HCT116 (cell line): Measurements from ENCODE around the gene KRT86. TPM values are rescaled to one million over a fixed set of nuclear protein-coding genes. Genes with fewer than 3 reads are reported as not detected.
A peak's percentile ranks its signal among the peaks of the same experiment; 100 is the strongest.
"Not testable (repeated sequence)": the region's sequence is repeated elsewhere in the genome, so short reads cannot be mapped to it uniquely, and the experiment has no call there.

ENCODE experiments used
- ATAC-seq: fragments of 200-7000 bp; cut with Tn5 transposase; 2 replicates; pipeline ENCODE4 v1.9.1; 2020; ENCODE audit warnings: mild to moderate bottlenecking, moderate library complexity
- BruUV-seq: library from RNA; stranded (reverse); fragments of 400-500 nt; replicated peaks from 2 replicates; lab custom pipeline; 2021; lab: Mats Ljungman, UMichigan
- CTCF ChIA-PET: fragments of 300-600 bp; sonication (Branson Sonifier 250); formaldehyde crosslinking; loops from one replicate; lab custom pipeline; 2021; ENCODE audit warnings: antibody characterized with exemption; lab: Charles Lee
- POLR2A ChIA-PET: fragments of 300-600, 350-600 bp; sonication (Branson Sonifier 250); formaldehyde crosslinking; loops from one replicate; lab custom pipeline; 2021; ENCODE audit warnings: antibody characterized with exemption; lab: Charles Lee
- RAD21 ChIA-PET, 2 experiments: fragments of 300-600 bp; sonication (Branson Sonifier 250); formaldehyde crosslinking; loops; one replicate each; lab custom pipeline; 2023; ENCODE audit warnings: low total read pairs in 2 of 2; ENCODE audit not compliant: uncharacterized antibody in 2 of 2, unreplicated experiment in 2 of 2, low non-redundant PET in 1 of 2; lab: Charles Lee
- DNase-seq: peaks from one replicate; pipeline ENCODE4 v3.0.0-alpha.2; 2010; ENCODE audit warnings: low read depth, low spot score
- H2AFZ ChIP-seq: fragments of 200-600 bp; shearing (Covaris generic), sonication (generic); 2 replicates; pipeline ENCODE4 v1.6.1; 2017; ENCODE audit warnings: low read depth, mixed run types, mixed read lengths, antibody characterized with exemption, low read length; ENCODE audit not compliant: poor library complexity, severe bottlenecking
- H3K27ac ChIP-seq: 2 replicates; pipeline ENCODE4 v1.5.1; 2012; ENCODE audit warnings: low read depth, low read length
- H3K27me3 ChIP-seq: fragments of 200-600 bp; sonication (generic); 2 replicates; pipeline ENCODE4 v1.6.1; 2016; ENCODE audit warnings: mixed run types, low read length, mixed read lengths; ENCODE audit not compliant: insufficient read depth
- H3K36me3 ChIP-seq, 2 experiments: fragments of 200-500 bp in 1 of 2; fragments of 200-600 bp in 1 of 2; sonication (Bioruptor generic) in 1 of 2; sonication (generic) in 1 of 2; 2 replicates each; pipeline versions ENCODE4 v1.5.1 to v1.6.1; 2014 to 2016; ENCODE audit warnings: low read length in 2 of 2, inconsistent platforms in 1 of 2, mixed read lengths in 1 of 2, mixed run types in 1 of 2; ENCODE audit not compliant: insufficient read depth in 2 of 2, control insufficient read depth in 1 of 2
- H3K4me1 ChIP-seq, 2 experiments: fragments of 200-600 bp in 1 of 2; sonication (generic) in 1 of 2; 2 replicates each; pipeline versions ENCODE4 v1.5.1 to v1.6.1; 2012 to 2017; ENCODE audit warnings: low read length in 2 of 2, inconsistent platforms in 1 of 2, mild to moderate bottlenecking in 1 of 2, mixed read lengths in 1 of 2, mixed run types in 1 of 2, moderate library complexity in 1 of 2; ENCODE audit not compliant: insufficient read depth in 2 of 2, control insufficient read depth in 1 of 2
- H3K4me2 ChIP-seq: fragments of 200-600 bp; sonication (generic); 2 replicates; pipeline ENCODE4 v1.6.1; 2017; ENCODE audit warnings: mixed run types, low read length, mixed read lengths
- H3K4me3 ChIP-seq, 2 experiments: fragments of 200-600 bp in 1 of 2; sonication (generic) in 1 of 2; replicated peaks in 1 of 2; 2 replicates each; pipeline ENCODE4 v1.5.1; 2011 to 2016; ENCODE audit warnings: low read length in 2 of 2, control low read depth in 1 of 2, low read depth in 1 of 2, mild to moderate bottlenecking in 1 of 2, mixed read lengths in 1 of 2, mixed run types in 1 of 2
- H3K79me2 ChIP-seq: fragments of 200-600 bp; sonication (generic); 2 replicates; pipeline ENCODE4 v1.6.1; 2017; ENCODE audit warnings: mild to moderate bottlenecking, mixed run types, low read length, moderate library complexity, mixed read lengths; ENCODE audit not compliant: insufficient read depth
- H3K9ac ChIP-seq: fragments of 200-600 bp; sonication (generic); 2 replicates; pipeline ENCODE4 v1.6.1; 2016; ENCODE audit warnings: low read length, mixed read lengths
- H3K9me2 ChIP-seq: fragments of 200-600 bp; sonication (generic), shearing (Covaris generic); 2 replicates; pipeline ENCODE4 v1.6.1; 2017; ENCODE audit warnings: mixed run types, mild to moderate bottlenecking, moderate library complexity; ENCODE audit not compliant: insufficient read depth
- H3K9me3 ChIP-seq, 2 experiments: fragments of 200-500 bp in 1 of 2; fragments of 200-600 bp in 1 of 2; sonication (Bioruptor generic) in 1 of 2; sonication (generic) in 1 of 2; 2 replicates each; pipeline ENCODE4 v1.6.1; 2014 to 2017; ENCODE audit warnings: low read length in 2 of 2, mixed read lengths in 2 of 2, inconsistent platforms in 1 of 2, low read depth in 1 of 2, mild to moderate bottlenecking in 1 of 2, mixed run types in 1 of 2, moderate library complexity in 1 of 2; ENCODE audit not compliant: control insufficient read depth in 1 of 2, insufficient read depth in 1 of 2
- H4K20me1 ChIP-seq: fragments of 200-600 bp; sonication (generic), shearing (Covaris generic); 2 replicates; pipeline ENCODE4 v1.6.1; 2017; ENCODE audit warnings: mixed run types, mild to moderate bottlenecking, moderate library complexity; ENCODE audit not compliant: insufficient read depth
- CTCF ChIP-seq, 3 experiments: fragments of 200-600 bp in 1 of 3; sonication (generic) in 1 of 3; IDR thresholded peaks in 2 of 3; conservative IDR thresholded peaks in 1 of 3; 2 replicates each; pipeline ENCODE4 v1.5.1; 2012 to 2017; ENCODE audit warnings: low read depth in 2 of 3, low read length in 2 of 3, antibody characterized with exemption in 1 of 3, borderline replicate concordance in 1 of 3, control low read depth in 1 of 3, mild to moderate bottlenecking in 1 of 3, mixed read lengths in 1 of 3, mixed run types in 1 of 3, moderate library complexity in 1 of 3; ENCODE audit not compliant: insufficient read depth in 1 of 3
- ELF1 ChIP-seq: IDR thresholded peaks from 2 replicates; pipeline ENCODE4 v1.6.1; 2012; ENCODE audit warnings: low read depth, borderline replicate concordance
- EZH2 ChIP-seq: fragments of 200-600 bp; sonication (generic); IDR thresholded peaks from 2 replicates; pipeline ENCODE4 v1.6.1; 2017; ENCODE audit warnings: antibody characterized with exemption, mixed run types
- EZH2phosphoT487 ChIP-seq: fragments of 200-600 bp; IDR thresholded peaks from 2 replicates; pipeline ENCODE4 v1.6.1; 2018; ENCODE audit warnings: antibody characterized with exemption, borderline replicate concordance
- REST ChIP-seq: IDR thresholded peaks from 2 replicates; pipeline ENCODE4 v1.6.1; 2012; ENCODE audit warnings: low read depth
- SIN3A ChIP-seq: IDR thresholded peaks from 2 replicates; pipeline ENCODE4 v1.6.1; 2012; ENCODE audit warnings: low read depth
- ZNF274 ChIP-seq: fragments of 200-500 bp; sonication (Bioruptor generic); IDR thresholded peaks from 2 replicates; pipeline ENCODE4 v1.6.1; 2014; ENCODE audit warnings: mild to moderate bottlenecking, low read depth, low read length, inconsistent platforms
- intact Hi-C: fragments of 100-400 bp; cut with micrococcal nuclease; formaldehyde crosslinking; loops from 2 replicates; pipeline ENCODE4 v1.10.0; 2022
- total RNA-seq: library from RNA; stranded (reverse); gene quantifications from one replicate; pipeline ENCODE4 v1.2.1, GENCODE V29; 2021; ENCODE audit not compliant: unreplicated experiment

Gene KRT86
- total RNA-seq, 1 experiment from 2014 or later: 1.5 TPM

- no peaks in the 10 kb centered on the region for H3K27me3 ChIP-seq
- ChIA-PET POLR2A (no interaction called here), CTCF (no interaction called here), RAD21 (no interaction called here)
- H3K4me1 ChIP-seq: peaks cover 0 to 14% of the 10 kb centered on the region in 2 experiments; a peak in 2 of 4 replicates
- no peaks in the 10 kb centered on the region for H3K79me2 ChIP-seq
- no peaks in the 10 kb centered on the region for H4K20me1 ChIP-seq
- no peaks in the 10 kb centered on the region for H3K9me2 ChIP-seq
- no peak overlapping the region for H3K4me2 ChIP-seq
- intact Hi-C loops: no loop called here
- no peak overlapping the region for H3K27ac ChIP-seq
- TF ChIP-seq CTCF (IDR thresholded peaks at IDR 0.05 in 2 of 3, conservative IDR thresholded peaks at IDR 0.05 in 1 of 3; ENCODE audit: borderline replicate concordance in 1 of 3, insufficient read depth in 1 of 3, low read depth in 2 of 3, low read length in 2 of 3) (no peak), ELF1 (no peak), REST (peak; percentile 69), ZNF274 (no peak), EZH2phosphoT487 (no peak), EZH2 (no peak), SIN3A (no peak)
- no peak overlapping the region for H2AFZ ChIP-seq
- H3K36me3 ChIP-seq: no peaks in the 10 kb centered on the region
- no peak overlapping the region for H3K9ac ChIP-seq
- BruUV-seq: no TSS peak
- H3K9me3 ChIP-seq: no peaks in the 10 kb centered on the region
- no peak overlapping the region for H3K4me3 ChIP-seq
- DNase-seq (no peak), ATAC-seq (no peak)
These were observed 26.6 kb downstream of the KRT86 start for GRCh38 chr12:52300796-52301691.

- H3K79me2 ChIP-seq, ATAC-seq, RAD21 ChIA-PET, H3K27ac ChIP-seq, BruUV-seq, H3K9me2 ChIP-seq, H3K9me3 ChIP-seq, DNase-seq, H4K20me1 ChIP-seq, POLR2A ChIA-PET, CTCF ChIA-PET, H3K36me3 ChIP-seq, H3K9ac ChIP-seq, intact Hi-C loops, H3K4me3 ChIP-seq, H3K27me3 ChIP-seq, H2AFZ ChIP-seq, H3K4me2 ChIP-seq: not testable (repeated sequence)
- peaks cover 0 to 14% of the 10 kb centered on the region in 2 experiments; a peak in 2 of 4 replicates for H3K4me1 ChIP-seq
These were observed 27.3 kb downstream of the KRT86 start for GRCh38 chr12:52301721-52302120.
